ENCODE data around the gene TMEM184A. TPM values are rescaled to one million over a fixed set of nuclear protein-coding genes. Genes with fewer than 3 reads are reported as not detected.

The TMEM184A gene
- total and polyA plus RNA-seq, 2 experiments from 2014 or later: 0.18 to 0.66 TPM

GRCh38 chr7:1602386-1602785 is 46.4 kb upstream of the TMEM184A start:
- H3K4me1 ChIP-seq (ENCODE audit: insufficient read depth): no peaks in the 10 kb centered on the region; the same call in 1 of the 2 replicates
- H4K20me1 ChIP-seq (replicated peaks; ENCODE audit: insufficient read depth): no peaks in the 10 kb centered on the region
- no peaks in the 10 kb centered on the region for H3K9me3 Mint-ChIP-seq
- no peaks in the 10 kb centered on the region; the same call in 2 of the 3 replicates for H3K36me3 Mint-ChIP-seq (ENCODE audit: low read depth)
- H3K4me3 ChIP-seq: no peak overlapping the region
- no peaks in the 10 kb centered on the region for H3K36me3 ChIP-seq (ENCODE audit: insufficient read depth)
- no peaks in the 10 kb centered on the region for H3K9me2 ChIP-seq (ENCODE audit: insufficient read depth)
- TF ChIP-seq REST (IDR thresholded peaks at IDR 0.05; ENCODE audit: unreplicated experiment): no peak
- no peak for TF ChIP-seq ZNF462 (CRISPR knock-in tag; IDR thresholded peaks at IDR 0.05)
- no peak for TF ChIP-seq ETS1 (IDR thresholded peaks at IDR 0.05)
- no peak for TF ChIP-seq CREB1 (CRISPR knock-in tag; IDR thresholded peaks at IDR 0.05; ENCODE audit: low read depth)
- TF ChIP-seq EZH2phosphoT487 (IDR thresholded peaks at IDR 0.05; ENCODE audit: unreplicated experiment): no peak
- TF ChIP-seq ZNF331 (CRISPR knock-in tag; IDR thresholded peaks at IDR 0.05; ENCODE audit: low read depth): no peak
- no peak for TF ChIP-seq CTCF (conservative IDR thresholded peaks at IDR 0.05; ENCODE audit: low read depth in 2 of 2)
- TF ChIP-seq POLR2AphosphoS5 (IDR thresholded peaks at IDR 0.05; ENCODE audit: low read depth): no peak
- no peak for TF ChIP-seq EZH2 (IDR thresholded peaks at IDR 0.05; ENCODE audit: low read depth, unreplicated experiment)
- no peak for TF ChIP-seq NANOG (IDR thresholded peaks at IDR 0.05; ENCODE audit: borderline replicate concordance)
- TF ChIP-seq ZNF114 (CRISPR knock-in tag; IDR thresholded peaks at IDR 0.05): no peak
- no peak for TF ChIP-seq JUNB (IDR thresholded peaks at IDR 0.05; ENCODE audit: unreplicated experiment)
- TF ChIP-seq STAT1 (IDR thresholded peaks at IDR 0.05; ENCODE audit: unreplicated experiment): no peak
- H3F3A ChIP-seq (replicated peaks; ENCODE audit: low read depth): no peaks in the 10 kb centered on the region
- no peak for DNase-seq (ENCODE audit: low spot score)
- H3K27ac Mint-ChIP-seq: no peak overlapping the region
- H3K4me2 ChIP-seq: no peak overlapping the region
- H3K4me1 Mint-ChIP-seq: peaks cover 5% of the 10 kb centered on the region
- peaks cover 11% of the 10 kb centered on the region for H3K27me3 Mint-ChIP-seq (ENCODE audit: insufficient read depth, low read depth, poor library complexity)
- ATAC-seq: no peak
- no peaks in the 10 kb centered on the region for H3K27me3 ChIP-seq (ENCODE audit: insufficient read depth)
- H3K79me2 ChIP-seq (replicated peaks; ENCODE audit: insufficient read depth): no peaks in the 10 kb centered on the region
- no peak overlapping the region for H3K4me3 Mint-ChIP-seq
- H2AFZ ChIP-seq: no peak overlapping the region
- H3K27ac ChIP-seq (ENCODE audit: low read depth): no peak overlapping the region
